Ovary (tissue), 3 donors: Measurements from ENCODE around the gene DTNBP1.

Experiments used
- POLR2A ChIP-seq: fragments of 450-650 bp; IDR thresholded peaks from one replicate; pipeline ENCODE4 v1.6.1; 2017; ENCODE audit warnings: antibody characterized with exemption, mild to moderate bottlenecking, moderate library complexity
- TF ChIP-seq, protein P1 (sequence below), 3 donors: fragments of 450-650 bp in 2 of 3; fragments of 200-600 bp in 1 of 3; IDR thresholded peaks; one replicate each; pipeline versions ENCODE4 v1.5.1 to v1.8.0; 2016 to 2022; ENCODE audit warnings: antibody characterized with exemption in 3 of 3, mild to moderate bottlenecking in 1 of 3
- donor health status: DM: no; HTN: no; CAD: no.

DNA sequence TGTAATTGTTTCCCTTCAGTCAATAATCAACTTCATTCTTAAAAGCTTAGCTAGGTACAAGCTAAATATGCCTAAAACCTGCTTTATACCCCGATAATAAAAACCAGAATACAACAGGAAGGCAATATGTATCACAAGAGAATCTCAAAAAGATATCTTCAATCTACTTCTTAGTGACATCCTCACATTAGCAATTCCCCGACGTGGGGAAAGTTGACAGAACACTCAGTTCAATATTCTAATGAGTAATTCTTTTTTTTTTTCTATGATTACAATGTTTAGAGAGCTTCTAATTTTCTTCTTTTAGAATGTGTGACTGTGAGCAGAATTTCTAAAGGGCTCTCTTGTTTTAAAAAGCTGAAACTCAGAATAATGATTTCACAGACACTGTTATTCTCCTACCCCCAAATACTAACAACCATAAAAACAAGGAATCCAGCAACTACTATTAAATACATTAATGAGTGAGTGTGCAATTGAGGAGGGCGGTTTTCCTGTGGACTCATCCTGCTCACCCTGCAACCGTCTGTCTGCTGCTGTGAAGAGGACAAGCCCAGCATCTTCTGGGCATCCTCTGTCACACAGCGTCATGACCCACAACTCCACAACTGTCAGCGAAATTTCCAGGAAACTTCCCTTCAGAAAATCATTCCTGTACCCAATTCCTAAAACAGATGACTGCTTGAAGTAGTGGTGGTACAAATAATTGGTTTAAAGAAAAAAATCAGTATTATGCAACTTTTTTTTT, 68.1 kb downstream of the DTNBP1 start:
- TF ChIP-seq POLR2A = no peak
- TF ChIP-seq, protein P1, sequence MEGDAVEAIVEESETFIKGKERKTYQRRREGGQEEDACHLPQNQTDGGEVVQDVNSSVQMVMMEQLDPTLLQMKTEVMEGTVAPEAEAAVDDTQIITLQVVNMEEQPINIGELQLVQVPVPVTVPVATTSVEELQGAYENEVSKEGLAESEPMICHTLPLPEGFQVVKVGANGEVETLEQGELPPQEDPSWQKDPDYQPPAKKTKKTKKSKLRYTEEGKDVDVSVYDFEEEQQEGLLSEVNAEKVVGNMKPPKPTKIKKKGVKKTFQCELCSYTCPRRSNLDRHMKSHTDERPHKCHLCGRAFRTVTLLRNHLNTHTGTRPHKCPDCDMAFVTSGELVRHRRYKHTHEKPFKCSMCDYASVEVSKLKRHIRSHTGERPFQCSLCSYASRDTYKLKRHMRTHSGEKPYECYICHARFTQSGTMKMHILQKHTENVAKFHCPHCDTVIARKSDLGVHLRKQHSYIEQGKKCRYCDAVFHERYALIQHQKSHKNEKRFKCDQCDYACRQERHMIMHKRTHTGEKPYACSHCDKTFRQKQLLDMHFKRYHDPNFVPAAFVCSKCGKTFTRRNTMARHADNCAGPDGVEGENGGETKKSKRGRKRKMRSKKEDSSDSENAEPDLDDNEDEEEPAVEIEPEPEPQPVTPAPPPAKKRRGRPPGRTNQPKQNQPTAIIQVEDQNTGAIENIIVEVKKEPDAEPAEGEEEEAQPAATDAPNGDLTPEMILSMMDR (IDR thresholded peaks at IDR 0.05) = no peak
